HEK293T (cell line): ENCODE data around the gene RNF13.
"Not testable (repeated sequence)": the region's sequence is repeated elsewhere in the genome, so short reads cannot be mapped to it uniquely, and the experiment has no call there.

Source experiments
- CTCF ChIA-PET: fragments of 350-600 bp; formaldehyde crosslinking; extraction: SDS; loops from one replicate; lab custom pipeline; 2021; ENCODE audit warnings: antibody characterized with exemption, inconsistent platforms; lab: Yijun Ruan, JAX
- POLR2A ChIA-PET: fragments of 350-600 bp; formaldehyde crosslinking; extraction: SDS; loops from one replicate; lab custom pipeline; 2020; ENCODE audit warnings: antibody characterized with exemption, inconsistent platforms; lab: Yijun Ruan, JAX
- DNase-seq: peaks from one replicate; pipeline ENCODE4 v3.0.0; 2012; ENCODE audit warnings: mixed read lengths; ENCODE audit errors: extremely low spot score
- ARNT ChIP-seq: fragments of 450-650 bp; IDR thresholded peaks from 2 replicates; pipeline ENCODE4 v1.6.1; 2017; ENCODE audit warnings: mild to moderate bottlenecking
- BHLHE40 ChIP-seq: fragments of 450-650 bp; IDR thresholded peaks from 2 replicates; pipeline ENCODE4 v1.6.1; 2016; ENCODE audit warnings: mild to moderate bottlenecking, moderate library complexity, borderline replicate concordance
- CTBP1 ChIP-seq: fragments of 450-650 bp; IDR thresholded peaks from 2 replicates; pipeline ENCODE4 v1.6.1; 2016; ENCODE audit warnings: borderline replicate concordance
- ELF4 ChIP-seq: fragments of 450-650 bp; IDR thresholded peaks from 2 replicates; pipeline ENCODE4 v1.6.1; 2017; ENCODE audit warnings: antibody characterized with exemption
- FOXA1 ChIP-seq: fragments of 450-650 bp; IDR thresholded peaks from 2 replicates; pipeline ENCODE4 v1.6.1; 2016; ENCODE audit warnings: mild to moderate bottlenecking
- FOXK2 ChIP-seq: fragments of 450-650 bp; IDR thresholded peaks from 2 replicates; pipeline ENCODE4 v1.6.1; 2016; ENCODE audit warnings: mild to moderate bottlenecking
- FOXM1 ChIP-seq: fragments of 450-650 bp; IDR thresholded peaks from 2 replicates; pipeline ENCODE4 v1.6.1; 2017; ENCODE audit warnings: mild to moderate bottlenecking, borderline replicate concordance
- HDGF ChIP-seq: fragments of 450-650 bp; IDR thresholded peaks from 2 replicates; pipeline ENCODE4 v1.6.1; 2017; ENCODE audit warnings: antibody characterized with exemption, borderline replicate concordance
- L3MBTL2 ChIP-seq: fragments of 450-650 bp; conservative IDR thresholded peaks from 2 replicates; pipeline ENCODE4 v1.6.1; 2016; ENCODE audit warnings: mild to moderate bottlenecking
- LEF1 ChIP-seq: fragments of 450-650 bp; IDR thresholded peaks from 2 replicates; pipeline ENCODE4 v1.6.1; 2017; ENCODE audit warnings: mild to moderate bottlenecking, borderline replicate concordance
- NFRKB ChIP-seq: fragments of 450-650 bp; IDR thresholded peaks from 2 replicates; pipeline ENCODE4 v1.6.1; 2016; ENCODE audit warnings: mild to moderate bottlenecking, moderate library complexity
- SP1 ChIP-seq: fragments of 450-650 bp; IDR thresholded peaks from 2 replicates; pipeline ENCODE4 v1.6.1; 2017
- SUZ12 ChIP-seq: fragments of 450-650 bp; IDR thresholded peaks from 2 replicates; pipeline ENCODE4 v1.6.1; 2016; ENCODE audit warnings: mild to moderate bottlenecking
- TARDBP ChIP-seq: fragments of 450-650 bp; IDR thresholded peaks from 2 replicates; pipeline ENCODE4 v1.6.1; 2016
- ZNF384 ChIP-seq: fragments of 450-650 bp; IDR thresholded peaks from 2 replicates; pipeline ENCODE4 v1.6.1; 2016
- TF ChIP-seq, protein P1 (sequence below): fragments of 450-650 bp; IDR thresholded peaks from 2 replicates; pipeline ENCODE4 v1.6.1; 2016

RNF13 gene

DNA sequence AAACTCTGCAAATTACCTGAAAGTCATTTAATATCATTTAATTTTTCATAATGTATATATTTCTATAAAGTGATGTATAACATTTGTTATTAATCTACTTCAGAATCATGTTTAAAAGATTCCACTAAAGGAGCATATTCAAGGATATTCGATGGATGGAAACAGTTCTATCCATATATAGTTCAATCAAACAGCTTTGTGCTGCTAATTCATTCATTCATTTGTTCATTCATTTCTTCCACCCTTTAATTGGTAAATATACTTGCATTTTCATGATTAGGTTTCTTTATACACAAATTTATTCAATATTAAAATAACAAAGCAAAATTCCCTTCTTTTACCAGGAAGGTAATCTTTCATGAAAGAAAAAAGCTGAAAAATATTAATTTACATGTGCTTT is 64.7 kb downstream of the RNF13 start:
- DNase-seq = no peak
- CTCF ChIA-PET = no interaction called here
- TF ChIP-seq NFRKB = no peak
- TF ChIP-seq ZNF384 = no peak
- TF ChIP-seq SP1 = no peak
- TF ChIP-seq TARDBP = no peak
- TF ChIP-seq FOXM1 = no peak
- TF ChIP-seq, protein P1, sequence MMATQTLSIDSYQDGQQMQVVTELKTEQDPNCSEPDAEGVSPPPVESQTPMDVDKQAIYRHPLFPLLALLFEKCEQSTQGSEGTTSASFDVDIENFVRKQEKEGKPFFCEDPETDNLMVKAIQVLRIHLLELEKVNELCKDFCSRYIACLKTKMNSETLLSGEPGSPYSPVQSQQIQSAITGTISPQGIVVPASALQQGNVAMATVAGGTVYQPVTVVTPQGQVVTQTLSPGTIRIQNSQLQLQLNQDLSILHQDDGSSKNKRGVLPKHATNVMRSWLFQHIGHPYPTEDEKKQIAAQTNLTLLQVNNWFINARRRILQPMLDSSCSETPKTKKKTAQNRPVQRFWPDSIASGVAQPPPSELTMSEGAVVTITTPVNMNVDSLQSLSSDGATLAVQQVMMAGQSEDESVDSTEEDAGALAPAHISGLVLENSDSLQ = no peak
- no peak for TF ChIP-seq SUZ12
- TF ChIP-seq ELF4 = no peak
- no peak for TF ChIP-seq BHLHE40
- TF ChIP-seq HDGF = no peak
- no peak for TF ChIP-seq ARNT
- TF ChIP-seq FOXK2 = no peak
- no peak for TF ChIP-seq LEF1
- TF ChIP-seq FOXA1 = no peak
- TF ChIP-seq L3MBTL2 = no peak
- POLR2A ChIA-PET = no interaction called here

- CTCF ChIA-PET = interaction anchor here (0.6 to 1.3 kb wide), 13 partner anchors 10 to 508 kb away, joined by 3 to 4 read pairs (median 3); partner anchors contain the start of gene COMMD2
- peak; percentile 33 for DNase-seq
- TF ChIP-seq FOXM1 (no peak), NFRKB (no peak), ARNT (no peak), SP1 (no peak), ZNF384 (no peak), ELF4 (no peak), CTBP1 (no peak), FOXA1 (no peak), SUZ12 (no peak), FOXK2 (no peak), HDGF (no peak), TARDBP (no peak), LEF1 (no peak), BHLHE40 (no peak)
- TF ChIP-seq, protein P1 = no peak
- POLR2A ChIA-PET = no interaction called here
Observed at GRCh38 chr3:149879872-149880271, 66.9 kb downstream of the RNF13 start.

GRCh38 chr3:149881879-149882278 is 68.9 kb downstream of the RNF13 start:
- ChIA-PET POLR2A (no interaction called here), CTCF (no interaction called here)
- DNase-seq = no peak
- no peak for TF ChIP-seq CTBP1
- TF ChIP-seq ELF4 = no peak
- TF ChIP-seq, protein P1 = no peak
- TF ChIP-seq HDGF = no peak
- no peak for TF ChIP-seq LEF1
- no peak for TF ChIP-seq FOXM1
- TF ChIP-seq BHLHE40 = no peak
- TF ChIP-seq SP1 = no peak
- no peak for TF ChIP-seq TARDBP
- TF ChIP-seq ARNT = no peak
- TF ChIP-seq FOXK2 = no peak
- no peak for TF ChIP-seq SUZ12
- TF ChIP-seq NFRKB = no peak
- TF ChIP-seq ZNF384 = no peak
- no peak for TF ChIP-seq FOXA1
- no peak for TF ChIP-seq L3MBTL2

DNA sequence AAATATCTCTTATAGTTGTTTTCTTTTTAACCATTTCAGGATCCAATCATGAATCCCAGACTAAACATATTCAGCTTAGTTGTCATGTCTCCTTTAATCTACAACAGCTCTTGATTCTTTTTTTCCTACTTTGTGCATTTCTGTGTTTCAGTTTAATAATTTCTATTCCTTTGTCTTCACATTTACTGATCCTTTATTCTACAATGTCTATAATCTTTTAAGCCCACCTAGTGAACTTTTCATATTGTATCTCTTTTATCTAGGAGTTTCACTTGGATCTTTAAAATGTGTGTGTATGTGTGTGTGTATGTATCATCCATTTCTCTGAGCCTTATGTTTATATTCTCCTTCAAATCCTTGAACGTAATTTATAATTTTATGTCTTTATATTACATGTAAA is 70.1 kb downstream of the RNF13 start:
- ChIA-PET CTCF (no interaction called here), POLR2A (no interaction called here)
- DNase-seq = no peak
- no peak for TF ChIP-seq ARNT
- TF ChIP-seq ZNF384 = no peak
- no peak for TF ChIP-seq FOXM1
- TF ChIP-seq FOXK2 = no peak
- TF ChIP-seq, protein P1 = no peak

- DNase-seq, POLR2A ChIA-PET: not testable (repeated sequence)
Observed at GRCh38 chr3:149883860-149884259, 70.8 kb downstream of the RNF13 start.

GRCh38 chr3:149884848-149885247 is 71.8 kb downstream of the RNF13 start:
- CTCF ChIA-PET, POLR2A ChIA-PET, DNase-seq: not testable (repeated sequence)

More at GRCh38 chr3:149883860-149884259, 70.8 kb downstream of the RNF13 start:
- CTCF ChIA-PET = interaction anchor here (0.6 to 1.0 kb wide), 2 partner anchors 12 to 458 kb away, joined by 3 read pairs; no protein-coding TSS in a partner anchor

DNA sequence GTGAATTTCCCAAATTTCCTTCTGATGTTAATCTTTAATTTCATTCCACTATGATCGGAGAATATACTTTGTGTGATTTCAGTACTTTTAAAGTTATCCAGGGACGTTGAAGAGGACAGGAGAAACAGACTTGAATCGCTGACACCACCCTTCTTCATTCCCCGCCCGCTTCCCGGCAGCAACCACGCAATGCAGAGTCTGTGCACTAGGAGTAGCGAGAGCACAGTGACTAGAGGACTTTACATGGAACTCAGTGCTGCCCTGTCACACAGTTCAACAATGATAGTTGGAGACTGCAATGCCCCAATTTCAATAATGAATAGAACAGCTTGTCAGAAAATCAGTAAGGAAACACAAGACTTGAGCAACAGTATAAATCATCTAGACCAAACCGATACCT is 73.9 kb downstream of the RNF13 start:
- CTCF ChIA-PET = no interaction called here
- TF ChIP-seq TARDBP (no peak), LEF1 (no peak), L3MBTL2 (no peak), NFRKB (no peak), BHLHE40 (no peak), FOXA1 (no peak), ELF4 (no peak), FOXK2 (no peak), SP1 (no peak), ZNF384 (no peak), CTBP1 (no peak), SUZ12 (no peak), ARNT (no peak)
- TF ChIP-seq, protein P1 = no peak
- DNase-seq = peak; percentile 10
- POLR2A ChIA-PET = no interaction called here
